A549 (cell line): ENCODE data around the gene MST1. TPM values are rescaled to one million over a fixed set of nuclear protein-coding genes. Genes with fewer than 3 reads are reported as not detected.

Source experiments
- ATAC-seq, 2 experiments: fragments of 200-7000 bp in 1 of 2; fragments of >200 bp in 1 of 2; cut with Nextera tagmentation in 1 of 2; cut with Tn5 transposase in 1 of 2; 3 replicates each; pipeline versions ENCODE4 v1.8.0 to v1.9.1; 2018 to 2020; ENCODE audit warnings: mild to moderate bottlenecking in 1 of 2, moderate library complexity in 1 of 2
- CTCF ChIA-PET: fragments of 300-600 bp; sonication (Branson Sonifier 250); formaldehyde crosslinking; extraction: SDS; loops from one replicate; lab custom pipeline; 2021; ENCODE audit warnings: antibody characterized with exemption, inconsistent platforms; lab: Yijun Ruan, JAX
- POLR2A ChIA-PET: fragments of 350-600 bp; formaldehyde crosslinking; extraction: SDS; loops from one replicate; lab custom pipeline; 2021; ENCODE audit warnings: antibody characterized with exemption, inconsistent platforms; lab: Yijun Ruan, JAX
- DNase-seq, 2 experiments: peaks; one replicate each; pipeline versions ENCODE4 v3.0.0 to v3.0.0-alpha.2; 2011 to 2016; ENCODE audit warnings: low read depth in 1 of 2, low spot score in 1 of 2
- FAIRE-seq: peaks from 2 replicates; lab custom pipeline; 2011; peaks lifted over from hg19 to GRCh38; lab: Jason Lieb, UNC
- H3K27ac ChIP-seq, 2 experiments: fragments of >200 bp; sonication (Bioruptor Twin); formaldehyde crosslinking; 3 replicates each; pipeline ENCODE4 v1.5.1; 2016 to 2017
- H3K4me1 ChIP-seq: fragments of >200 bp; sonication (Bioruptor Twin); formaldehyde crosslinking; 3 replicates; pipeline ENCODE4 v1.6.1; 2016
- H3K4me2 ChIP-seq: fragments of >200 bp; sonication (Bioruptor Twin); formaldehyde crosslinking; 3 replicates; pipeline ENCODE4 v1.6.1; 2016
- H3K4me3 ChIP-seq: fragments of >200 bp; sonication (Bioruptor Twin); formaldehyde crosslinking; 3 replicates; pipeline ENCODE4 v1.5.1; 2016
- H3K9me3 ChIP-seq: fragments of >200 bp; sonication (Bioruptor Twin); formaldehyde crosslinking; 3 replicates; pipeline ENCODE4 v1.6.1; 2016
- BCL3 ChIP-seq: fragments of >200 bp; sonication (Bioruptor Twin); formaldehyde crosslinking; IDR thresholded peaks from 3 replicates; pipeline ENCODE4 v1.6.1; 2016
- CBX8 ChIP-seq: fragments of 200-600 bp; sonication (generic); IDR thresholded peaks from 2 replicates; pipeline ENCODE4 v1.6.1; 2016
- CHD2 ChIP-seq: fragments of 150-350 bp; IDR thresholded peaks from 2 replicates; pipeline ENCODE4 v1.6.1; 2014; ENCODE audit warnings: low read length; ENCODE audit not compliant: partially characterized antibody
- FOSB ChIP-seq: fragments of 250-450 bp; sonication (Bioruptor Pico); IDR thresholded peaks from 2 replicates; pipeline ENCODE4 v1.5.0; 2020; ENCODE audit warnings: mild to moderate bottlenecking, moderate library complexity
- FOXS1 ChIP-seq: fragments of 250-450 bp; sonication (Bioruptor Pico); IDR thresholded peaks from 2 replicates; pipeline ENCODE4 v1.5.0; 2020; ENCODE audit warnings: mild to moderate bottlenecking, moderate library complexity
- GATA3 ChIP-seq: IDR thresholded peaks from 2 replicates; pipeline ENCODE4 v1.6.1; 2012; ENCODE audit warnings: borderline replicate concordance
- HEYL ChIP-seq: fragments of 250-450 bp; sonication (Bioruptor Pico); IDR thresholded peaks from 2 replicates; pipeline ENCODE4 v1.8.0; 2021; ENCODE audit warnings: mild to moderate bottlenecking, moderate library complexity
- HMGXB4 ChIP-seq: fragments of 250-450 bp; sonication (Bioruptor Pico); IDR thresholded peaks from 2 replicates; pipeline ENCODE4 v1.5.0; 2021; ENCODE audit warnings: mild to moderate bottlenecking, moderate library complexity, borderline replicate concordance
- HOXB5 ChIP-seq: fragments of 250-450 bp; sonication (Bioruptor Pico); IDR thresholded peaks from 2 replicates; pipeline ENCODE4 v1.5.0; 2020; ENCODE audit warnings: mild to moderate bottlenecking, moderate library complexity
- KDM5A ChIP-seq: fragments of 200-600 bp; sonication (generic); IDR thresholded peaks from 2 replicates; pipeline ENCODE4 v1.6.1; 2016; ENCODE audit warnings: antibody characterized with exemption, mild to moderate bottlenecking
- MAFK ChIP-seq: fragments of 450-650 bp; IDR thresholded peaks from 2 replicates; pipeline ENCODE4 v1.6.1; 2014; ENCODE audit not compliant: partially characterized antibody
- NFE2L2 ChIP-seq: fragments of 150-350 bp; conservative IDR thresholded peaks from 2 replicates; pipeline ENCODE4 v1.6.1; 2014; ENCODE audit warnings: low read length
- PBX3 ChIP-seq: IDR thresholded peaks from 2 replicates; pipeline ENCODE4 v1.6.1; 2012
- PHF8 ChIP-seq: fragments of 200-600 bp; sonication (generic); IDR thresholded peaks from 2 replicates; pipeline ENCODE4 v1.6.1; 2016; ENCODE audit warnings: low read depth, mild to moderate bottlenecking, antibody characterized with exemption, moderate library complexity, borderline replicate concordance
- POLR2AphosphoS2 ChIP-seq: conservative IDR thresholded peaks from 2 replicates; pipeline ENCODE4 v1.6.1; 2012; ENCODE audit warnings: low read length, improper control_type of control experiment, inconsistent platforms
- RARB ChIP-seq: fragments of 250-450 bp; sonication (Bioruptor Pico); IDR thresholded peaks from 2 replicates; pipeline ENCODE4 v1.8.0; 2021; ENCODE audit warnings: mild to moderate bottlenecking, moderate library complexity
- RCOR1 ChIP-seq: fragments of 150-350 bp; IDR thresholded peaks from 2 replicates; pipeline ENCODE4 v1.6.1; 2014; ENCODE audit warnings: antibody characterized with exemption, low read length, low read depth
- REST ChIP-seq: fragments of 200-600 bp; sonication (generic); IDR thresholded peaks from 2 replicates; pipeline ENCODE4 v1.6.1; 2016; ENCODE audit warnings: antibody characterized with exemption, mild to moderate bottlenecking, moderate library complexity
- TFCP2L1 ChIP-seq: fragments of 250-450 bp; sonication (Bioruptor Pico); IDR thresholded peaks from 2 replicates; pipeline ENCODE4 v1.5.0; 2021; ENCODE audit warnings: mild to moderate bottlenecking
- ZFP36 ChIP-seq: fragments of 450-650 bp; IDR thresholded peaks from 2 replicates; pipeline ENCODE4 v1.6.1; 2014; ENCODE audit warnings: borderline replicate concordance; ENCODE audit not compliant: partially characterized antibody
- WGBS: methylation state at CpG from one replicate; pipeline ENCODE4 v1.1.6; 2017; ENCODE audit errors: missing lambda C conversion rate; 5-methylcytosine and 5-hydroxymethylcytosine counted together
- polyA plus RNA-seq, 4 experiments: library from polyadenylated mRNA; depleted of rRNA in 3 of 4; stranded (reverse); fragments of >200 nt; fragmentation: RNase III in 1 of 4; extraction: RNeasy Plus Mini Kit Qiagen cat#74134 plus additional on column Dnase treatment in 1 of 4; gene quantifications; 2 replicates in 3 of 4; 3 replicates in 1 of 4; pipeline ENCODE4 v1.2.3, GENCODE V29; 2011 to 2017

Gene MST1
- polyA plus RNA-seq, 2 of the 4 experiments (the other 2 are of a cell fraction), result 3.6 to 4.9 TPM

- ChIA-PET POLR2A (no interaction called here), CTCF (interaction anchor here (1.0 kb wide), 1 partner anchor 16 kb away, joined by 3 read pairs; no protein-coding TSS in a partner anchor)
- TF ChIP-seq FOXS1 (CRISPR knock-in tag), result no peak
- TF ChIP-seq RCOR1, result no peak
- no peak for TF ChIP-seq HOXB5 (CRISPR knock-in tag)
- TF ChIP-seq HEYL, result no peak
- TF ChIP-seq REST, result no peak
- no peak for TF ChIP-seq CBX8
- TF ChIP-seq GATA3, result no peak
- ATAC-seq, result no peak
- no peak for DNase-seq
- H3K27ac ChIP-seq, result no peak overlapping the region
- 51% methylated on average over 2 of the region's 3 CpGs for WGBS
- no peaks in the 10 kb centered on the region for H3K4me1 ChIP-seq
- H3K9me3 ChIP-seq, result no peaks in the 10 kb centered on the region
- H3K4me2 ChIP-seq, result no peak overlapping the region
- no peak overlapping the region for H3K4me3 ChIP-seq
- no peak for FAIRE-seq
These were observed 40.8 kb downstream of the MST1 start for GRCh38 chr3:49648354-49649019.

GRCh38 chr3:49647741-49648140, 41.5 kb downstream of the MST1 start:
- ATAC-seq, result no peak
- H3K4me1 ChIP-seq, result no peaks in the 10 kb centered on the region
- no peak overlapping the region for H3K4me2 ChIP-seq
- ChIA-PET CTCF (interaction anchor here (0.6 to 2.3 kb wide), 2 partner anchors 108 to 110 kb away, joined by 3 to 6 read pairs; no protein-coding TSS in a partner anchor), POLR2A (no interaction called here)
- TF ChIP-seq HOXB5 (CRISPR knock-in tag), result no peak
- TF ChIP-seq GATA3, result no peak
- no peak for TF ChIP-seq RARB
- no peak for TF ChIP-seq RCOR1
- TF ChIP-seq POLR2AphosphoS2, result no peak
- TF ChIP-seq KDM5A, result no peak
- TF ChIP-seq HMGXB4 (CRISPR knock-in tag), result no peak
- TF ChIP-seq PHF8, result no peak
- no peak for TF ChIP-seq BCL3
- TF ChIP-seq FOSB (CRISPR knock-in tag), result no peak
- TF ChIP-seq NFE2L2, result no peak
- no peak for TF ChIP-seq HEYL
- no peak for TF ChIP-seq CHD2
- no peak for TF ChIP-seq TFCP2L1 (CRISPR knock-in tag)
- no peak for TF ChIP-seq PBX3
- TF ChIP-seq MAFK, result no peak
- no peak for TF ChIP-seq ZFP36
- TF ChIP-seq, all 56 proteins: peak for 0
- 81% methylated on average over 2 of the region's 2 CpGs for WGBS
- Histone ChIP-seq H3K4me3 (no peak overlapping the region), H3K9me3 (no peaks in the 10 kb centered on the region), H3K27ac (no peak overlapping the region)
- DNase-seq (no peak), FAIRE-seq (no peak)
